Mammary epithelial cell (primary cell): ENCODE data around the gene SSH3.

Source experiments
- EZH2 ChIP-seq: IDR thresholded peaks from 2 replicates; pipeline ENCODE4 v1.6.1; 2012; ENCODE audit warnings: low read length, inconsistent platforms, borderline replicate concordance
- TF ChIP-seq, protein P1 (sequence below), 2 donors: IDR thresholded peaks in 1 of 2; conservative IDR thresholded peaks in 1 of 2; 2 replicates each; pipeline ENCODE4 v1.5.1; 2011 to 2012; ENCODE audit warnings: inconsistent platforms in 2 of 2, low read length in 2 of 2, mild to moderate bottlenecking in 2 of 2, control low read depth in 1 of 2, low read depth in 1 of 2; ENCODE audit not compliant: insufficient read depth in 1 of 2; ENCODE audit errors: extremely low read depth in 1 of 2

DNA sequence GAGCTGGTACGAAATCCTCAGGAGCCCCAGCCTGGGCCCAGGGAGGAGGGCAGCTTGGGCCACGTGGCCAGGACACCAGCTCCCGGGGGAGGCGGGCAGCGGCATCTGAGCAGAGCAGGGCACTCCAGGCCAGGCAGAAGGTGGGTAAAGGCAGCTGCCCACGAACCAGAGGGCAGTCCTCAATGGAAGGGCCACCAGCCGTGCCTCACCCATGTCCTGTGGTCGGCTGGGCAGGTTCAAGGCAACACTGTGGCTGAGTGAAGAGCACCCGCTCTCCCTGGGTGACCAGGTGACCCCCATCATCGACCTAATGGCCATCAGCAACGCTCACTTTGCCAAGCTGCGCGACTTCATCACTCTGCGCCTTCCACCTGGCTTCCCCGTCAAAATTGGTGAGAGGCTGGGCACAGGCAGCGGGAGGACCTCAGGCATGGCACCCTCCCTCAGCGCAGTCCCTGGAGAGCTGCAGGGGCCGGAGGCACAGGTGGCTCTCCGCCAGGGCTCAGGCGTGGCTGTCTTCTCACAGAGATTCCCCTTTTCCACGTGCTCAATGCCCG is 2.5 kb upstream of the SSH3 start:
- TF ChIP-seq, protein P1, sequence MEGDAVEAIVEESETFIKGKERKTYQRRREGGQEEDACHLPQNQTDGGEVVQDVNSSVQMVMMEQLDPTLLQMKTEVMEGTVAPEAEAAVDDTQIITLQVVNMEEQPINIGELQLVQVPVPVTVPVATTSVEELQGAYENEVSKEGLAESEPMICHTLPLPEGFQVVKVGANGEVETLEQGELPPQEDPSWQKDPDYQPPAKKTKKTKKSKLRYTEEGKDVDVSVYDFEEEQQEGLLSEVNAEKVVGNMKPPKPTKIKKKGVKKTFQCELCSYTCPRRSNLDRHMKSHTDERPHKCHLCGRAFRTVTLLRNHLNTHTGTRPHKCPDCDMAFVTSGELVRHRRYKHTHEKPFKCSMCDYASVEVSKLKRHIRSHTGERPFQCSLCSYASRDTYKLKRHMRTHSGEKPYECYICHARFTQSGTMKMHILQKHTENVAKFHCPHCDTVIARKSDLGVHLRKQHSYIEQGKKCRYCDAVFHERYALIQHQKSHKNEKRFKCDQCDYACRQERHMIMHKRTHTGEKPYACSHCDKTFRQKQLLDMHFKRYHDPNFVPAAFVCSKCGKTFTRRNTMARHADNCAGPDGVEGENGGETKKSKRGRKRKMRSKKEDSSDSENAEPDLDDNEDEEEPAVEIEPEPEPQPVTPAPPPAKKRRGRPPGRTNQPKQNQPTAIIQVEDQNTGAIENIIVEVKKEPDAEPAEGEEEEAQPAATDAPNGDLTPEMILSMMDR (conservative IDR thresholded peaks at IDR 0.05 in 1 of 2, IDR thresholded peaks at IDR 0.05 in 1 of 2; ENCODE audit: extremely low read depth in 1 of 2, insufficient read depth in 1 of 2, low read depth in 1 of 2, low read length in 2 of 2): no peak
- no peak for TF ChIP-seq EZH2
